SK-N-SH (cell line): ENCODE data around the gene CACNA1A. TPM values are rescaled to one million over a fixed set of nuclear protein-coding genes. Genes with fewer than 3 reads are reported as not detected.

Experiments used
- CTCF ChIA-PET: fragments of 300-600, 350-600 bp; formaldehyde crosslinking; extraction: SDS; loops from one replicate; lab custom pipeline; 2021; lab: Yijun Ruan, JAX
- POLR2A ChIA-PET: fragments of 350-600 bp; sonication (Branson Sonifier 250); formaldehyde crosslinking; extraction: SDS; loops from one replicate; lab custom pipeline; 2020; ENCODE audit warnings: antibody characterized with exemption, inconsistent platforms; lab: Yijun Ruan, JAX
- DNase-seq: peaks from one replicate; pipeline ENCODE4 v3.0.0; 2012
- H2AFZ ChIP-seq: fragments of 200-600 bp; sonication (generic); 2 replicates; pipeline ENCODE4 v1.8.1; 2016; ENCODE audit warnings: antibody characterized with exemption, mild to moderate bottlenecking, low read depth
- H3F3A ChIP-seq: fragments of 200-600 bp; sonication (generic); replicated peaks from 2 replicates; pipeline ENCODE3; 2016; ENCODE audit warnings: antibody characterized with exemption, mild to moderate bottlenecking; ENCODE audit not compliant: insufficient read depth
- H3K27ac ChIP-seq, 2 experiments: fragments of 200-500 bp in 1 of 2; fragments of 200-600 bp in 1 of 2; sonication (Bioruptor generic) in 1 of 2; sonication (generic), shearing (Covaris generic) in 1 of 2; 2 replicates each; pipeline versions ENCODE4 v1.5.1 to v1.6.1; 2014 to 2016; ENCODE audit warnings: low read depth in 2 of 2, inconsistent platforms in 1 of 2, low read length in 1 of 2, mild to moderate bottlenecking in 1 of 2, mixed read lengths in 1 of 2
- H3K27me3 ChIP-seq: fragments of 200-600 bp; sonication (generic), shearing (Covaris generic); 2 replicates; pipeline ENCODE4 v1.6.1; 2016; ENCODE audit warnings: mixed run types; ENCODE audit not compliant: insufficient read depth
- H3K36me3 ChIP-seq, 2 experiments: fragments of 200-500 bp in 1 of 2; fragments of 200-600 bp in 1 of 2; sonication (Bioruptor generic) in 1 of 2; sonication (generic) in 1 of 2; replicated peaks in 1 of 2; 2 replicates each; pipeline versions ENCODE3 to v1.5.1; 2014 to 2016; ENCODE audit warnings: low read length in 1 of 2, mild to moderate bottlenecking in 1 of 2; ENCODE audit not compliant: insufficient read depth in 2 of 2, control insufficient read depth in 1 of 2
- H3K4me1 ChIP-seq, 2 experiments: fragments of 200-500 bp in 1 of 2; fragments of 200-600 bp in 1 of 2; sonication (Bioruptor generic) in 1 of 2; sonication (generic), shearing (Covaris generic) in 1 of 2; 2 replicates each; pipeline versions ENCODE4 v1.5.1 to v1.6.1; 2014 to 2016; ENCODE audit warnings: low read depth in 1 of 2, low read length in 1 of 2, mixed run types in 1 of 2; ENCODE audit not compliant: insufficient read depth in 2 of 2, control insufficient read depth in 1 of 2
- H3K4me2 ChIP-seq: fragments of 200-600 bp; sonication (generic), shearing (Covaris generic); 2 replicates; pipeline ENCODE4 v1.6.1; 2017; ENCODE audit warnings: mixed run types
- H3K4me3 ChIP-seq, 2 experiments: fragments of 200-500 bp in 1 of 2; fragments of 200-600 bp in 1 of 2; sonication (Bioruptor generic) in 1 of 2; sonication (generic), shearing (Covaris generic) in 1 of 2; 2 replicates each; pipeline versions ENCODE4 v1.5.1 to v1.8.1; 2014 to 2016; ENCODE audit warnings: low read depth in 2 of 2, inconsistent platforms in 1 of 2, low read length in 1 of 2, mild to moderate bottlenecking in 1 of 2, mixed read lengths in 1 of 2, moderate library complexity in 1 of 2
- H3K79me2 ChIP-seq: fragments of 200-600 bp; sonication (generic); 2 replicates; pipeline ENCODE4 v1.8.1; 2017; ENCODE audit warnings: mild to moderate bottlenecking; ENCODE audit not compliant: insufficient read depth
- H3K9ac ChIP-seq: fragments of 200-600 bp; sonication (generic); 2 replicates; pipeline ENCODE4 v1.6.1; 2017; ENCODE audit warnings: mixed run types
- H3K9me2 ChIP-seq: fragments of 200-600 bp; sonication (generic); 2 replicates; pipeline ENCODE4 v1.6.1; 2017; ENCODE audit warnings: mixed run types
- H3K9me3 ChIP-seq: fragments of 200-600 bp; sonication (generic); 2 replicates; pipeline ENCODE4 v1.6.1; 2017; ENCODE audit warnings: mixed run types, mild to moderate bottlenecking, moderate library complexity
- H4K20me1 ChIP-seq: fragments of 200-600 bp; sonication (generic); 2 replicates; pipeline ENCODE4 v1.6.1; 2017; ENCODE audit warnings: mild to moderate bottlenecking, mixed run types; ENCODE audit not compliant: insufficient read depth
- CHD2 ChIP-seq: fragments of 150-350 bp; IDR thresholded peaks from 2 replicates; pipeline ENCODE4 v1.6.1; 2018; ENCODE audit warnings: low read length; ENCODE audit not compliant: partially characterized antibody
- ELF1 ChIP-seq: IDR thresholded peaks from 2 replicates; pipeline ENCODE4 v1.4.0; 2012
- EP300 ChIP-seq, 2 experiments: IDR thresholded peaks; 2 replicates each; pipeline versions ENCODE4 v1.4.0 to v1.6.1; 2012; ENCODE audit warnings: borderline replicate concordance in 1 of 2, low read depth in 1 of 2, low read length in 1 of 2
- FOSL2 ChIP-seq: IDR thresholded peaks from 2 replicates; pipeline ENCODE4 v1.4.0; 2012; ENCODE audit warnings: low read depth, mild to moderate bottlenecking, moderate library complexity, borderline replicate concordance
- GABPA ChIP-seq: IDR thresholded peaks from 2 replicates; pipeline ENCODE4 v1.4.0; 2012; ENCODE audit warnings: low read depth, mild to moderate bottlenecking
- GATA2 ChIP-seq: sonication (generic); formaldehyde crosslinking; IDR thresholded peaks from 2 replicates; pipeline ENCODE4 v1.5.0; 2020; ENCODE audit warnings: mild to moderate bottlenecking, missing genetic modification reagents
- IRF3 ChIP-seq: fragments of 150-350 bp; IDR thresholded peaks from 2 replicates; pipeline ENCODE4 v1.6.1; 2016; ENCODE audit warnings: mild to moderate bottlenecking, low read depth, low read length
- MEF2A ChIP-seq: IDR thresholded peaks from 2 replicates; pipeline ENCODE4 v1.4.0; 2012; ENCODE audit warnings: low read depth, borderline replicate concordance
- NFIC ChIP-seq: IDR thresholded peaks from 2 replicates; pipeline ENCODE4 v1.4.0; 2012; ENCODE audit warnings: borderline replicate concordance
- REST ChIP-seq: IDR thresholded peaks from 2 replicates; pipeline ENCODE4 v1.6.1; 2012; ENCODE audit warnings: mild to moderate bottlenecking, low read depth, low read length, moderate library complexity
- RXRA ChIP-seq: IDR thresholded peaks from 2 replicates; pipeline ENCODE4 v1.4.0; 2012; ENCODE audit warnings: low read depth, mild to moderate bottlenecking, borderline replicate concordance
- SIN3A ChIP-seq: IDR thresholded peaks from 2 replicates; pipeline ENCODE4 v1.6.1; 2012; ENCODE audit warnings: low read depth, mild to moderate bottlenecking, low read length, moderate library complexity, borderline replicate concordance
- SMC3 ChIP-seq: IDR thresholded peaks from 2 replicates; pipeline ENCODE4 v1.6.1; 2012; ENCODE audit warnings: low read depth, low read length, improper control_type of control experiment
- TCF12 ChIP-seq: IDR thresholded peaks from 2 replicates; pipeline ENCODE4 v1.4.0; 2012
- USF1 ChIP-seq: IDR thresholded peaks from 2 replicates; pipeline ENCODE4 v1.4.0; 2012; ENCODE audit warnings: low read depth, borderline replicate concordance
- YY1 ChIP-seq: IDR thresholded peaks from 2 replicates; pipeline ENCODE4 v1.4.0; 2012; ENCODE audit warnings: low read depth, mild to moderate bottlenecking
- WGBS: methylation state at CpG from one replicate; pipeline ENCODE4 v1.1.6; 2017; ENCODE audit warnings: low lambda C conversion rate; 5-methylcytosine and 5-hydroxymethylcytosine counted together
- polyA plus RNA-seq, 3 experiments: library from polyadenylated mRNA; depleted of rRNA; stranded (reverse); fragments of >200 nt; gene quantifications; 2 replicates each; pipeline ENCODE4 v1.2.3, GENCODE V29; 2012
- TF ChIP-seq, protein P1 (sequence below): fragments of 200-600 bp; sonication (generic); IDR thresholded peaks from 2 replicates; pipeline ENCODE4 v1.6.1; 2017; ENCODE audit warnings: antibody characterized with exemption, mild to moderate bottlenecking, moderate library complexity

CACNA1A gene
- polyA plus RNA-seq, 1 of the 3 experiments (the other 2 are of a cell fraction) = 1.3 TPM

DNA sequence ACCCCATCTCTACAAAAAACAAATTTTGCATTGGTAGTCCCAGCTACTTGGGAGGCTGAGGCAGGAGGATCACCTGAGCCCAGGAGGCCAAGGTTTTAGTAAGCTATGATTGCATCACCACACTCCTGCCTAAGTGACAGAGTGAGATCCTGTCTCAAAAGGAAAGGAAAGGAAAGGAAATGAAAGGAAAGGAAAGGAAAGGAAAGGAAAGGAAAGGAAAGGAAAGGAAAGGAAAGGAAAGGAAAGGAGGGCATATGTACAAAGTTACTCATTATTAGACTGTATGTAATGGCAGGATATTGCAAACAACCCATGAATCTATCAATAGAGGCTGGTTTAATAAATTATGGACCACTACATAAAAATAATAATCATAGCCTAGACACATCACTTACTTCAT lies 40.8 kb upstream of the CACNA1A start:
- no peaks in the 10 kb centered on the region for H3K36me3 ChIP-seq
- POLR2A ChIA-PET = no interaction called here
- no peak overlapping the region for H3K4me2 ChIP-seq
- H3K27ac ChIP-seq = no peak overlapping the region
- CTCF ChIA-PET = no interaction called here
- TF ChIP-seq USF1 (no peak), SIN3A (no peak), SMC3 (no peak), GABPA (no peak)
- H3K9me2 ChIP-seq = no peaks in the 10 kb centered on the region
- H4K20me1 ChIP-seq = no peaks in the 10 kb centered on the region
- H3K27me3 ChIP-seq = peaks cover 10% of the 10 kb centered on the region; the same call in 1 of the 2 replicates
- H3K9ac ChIP-seq = no peak overlapping the region
- H3K79me2 ChIP-seq = no peaks in the 10 kb centered on the region
- H2AFZ ChIP-seq = no peak overlapping the region
- H3K4me1 ChIP-seq = no peaks in the 10 kb centered on the region
- no peak for DNase-seq
- H3F3A ChIP-seq = no peaks in the 10 kb centered on the region
- no peaks in the 10 kb centered on the region for H3K9me3 ChIP-seq
- no peak overlapping the region for H3K4me3 ChIP-seq

DNA sequence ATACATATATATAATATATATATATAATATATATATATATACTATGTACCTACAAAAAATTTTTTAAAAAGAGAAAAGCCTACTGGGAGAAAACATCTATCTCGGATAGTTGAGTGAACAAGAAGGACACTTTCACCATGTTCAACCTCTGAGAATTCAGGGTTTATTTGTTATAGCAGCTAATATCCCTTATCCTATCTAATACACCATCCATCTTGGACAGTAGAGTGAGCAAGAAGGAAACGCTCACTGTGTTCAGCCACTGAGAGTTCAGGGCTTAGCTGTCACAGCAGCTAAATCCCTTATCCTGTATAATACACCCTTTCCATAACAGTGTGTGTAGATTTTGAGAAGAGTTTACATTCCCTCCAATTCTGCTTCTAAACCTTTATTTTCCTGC lies 38.1 kb upstream of the CACNA1A start:
- H3K9me2 ChIP-seq = no peaks in the 10 kb centered on the region
- H4K20me1 ChIP-seq = no peaks in the 10 kb centered on the region
- H3K79me2 ChIP-seq = no peaks in the 10 kb centered on the region
- H3K4me3 ChIP-seq = no peak overlapping the region
- no peak overlapping the region for H3K9ac ChIP-seq
- no peak for DNase-seq
- CTCF ChIA-PET = no interaction called here
- H3K4me2 ChIP-seq = no peak overlapping the region
- no peaks in the 10 kb centered on the region for H3K4me1 ChIP-seq
- H3K27ac ChIP-seq = no peak overlapping the region
- H2AFZ ChIP-seq = no peak overlapping the region
- WGBS = 4% methylated on average over 2 of the region's 2 CpGs
- H3K27me3 ChIP-seq = no peaks in the 10 kb centered on the region; the same call in 1 of the 2 replicates
- no peaks in the 10 kb centered on the region for H3K36me3 ChIP-seq
- no peaks in the 10 kb centered on the region for H3K9me3 ChIP-seq
- TF ChIP-seq, protein P1, sequence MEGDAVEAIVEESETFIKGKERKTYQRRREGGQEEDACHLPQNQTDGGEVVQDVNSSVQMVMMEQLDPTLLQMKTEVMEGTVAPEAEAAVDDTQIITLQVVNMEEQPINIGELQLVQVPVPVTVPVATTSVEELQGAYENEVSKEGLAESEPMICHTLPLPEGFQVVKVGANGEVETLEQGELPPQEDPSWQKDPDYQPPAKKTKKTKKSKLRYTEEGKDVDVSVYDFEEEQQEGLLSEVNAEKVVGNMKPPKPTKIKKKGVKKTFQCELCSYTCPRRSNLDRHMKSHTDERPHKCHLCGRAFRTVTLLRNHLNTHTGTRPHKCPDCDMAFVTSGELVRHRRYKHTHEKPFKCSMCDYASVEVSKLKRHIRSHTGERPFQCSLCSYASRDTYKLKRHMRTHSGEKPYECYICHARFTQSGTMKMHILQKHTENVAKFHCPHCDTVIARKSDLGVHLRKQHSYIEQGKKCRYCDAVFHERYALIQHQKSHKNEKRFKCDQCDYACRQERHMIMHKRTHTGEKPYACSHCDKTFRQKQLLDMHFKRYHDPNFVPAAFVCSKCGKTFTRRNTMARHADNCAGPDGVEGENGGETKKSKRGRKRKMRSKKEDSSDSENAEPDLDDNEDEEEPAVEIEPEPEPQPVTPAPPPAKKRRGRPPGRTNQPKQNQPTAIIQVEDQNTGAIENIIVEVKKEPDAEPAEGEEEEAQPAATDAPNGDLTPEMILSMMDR = no peak
- TF ChIP-seq YY1 (no peak), MEF2A (no peak)
- TF ChIP-seq, all 33 proteins: peak for 0
- H3F3A ChIP-seq = no peaks in the 10 kb centered on the region
- POLR2A ChIA-PET = no interaction called here

GRCh38 chr19:13541554-13541953 lies 35.3 kb upstream of the CACNA1A start:
- Histone ChIP-seq H3K4me3 (no peak overlapping the region), H3K79me2 (no peaks in the 10 kb centered on the region), H3K9me3 (no peaks in the 10 kb centered on the region), H3K36me3 (no peaks in the 10 kb centered on the region), H3K4me2 (no peak overlapping the region), H4K20me1 (no peaks in the 10 kb centered on the region), H2AFZ (no peak overlapping the region), H3K27ac (no peak overlapping the region), H3F3A (peaks cover 3% of the 10 kb centered on the region), H3K9ac (no peak overlapping the region), H3K4me1 (no peaks in the 10 kb centered on the region), H3K9me2 (no peaks in the 10 kb centered on the region), H3K27me3 (peaks cover 14% of the 10 kb centered on the region; the same call in 1 of the 2 replicates)
- no peak for DNase-seq
- 2% methylated on average over 1 of the region's 1 CpG for WGBS
- CTCF ChIA-PET = no interaction called here
- POLR2A ChIA-PET = no interaction called here
- TF ChIP-seq TCF12 = no peak
- no peak for TF ChIP-seq CHD2
- no peak for TF ChIP-seq GATA2 (CRISPR knock-in tag)
- TF ChIP-seq IRF3 = no peak
- no peak for TF ChIP-seq REST
- no peak for TF ChIP-seq EP300 (IDR thresholded peaks at IDR 0.05; ENCODE audit: borderline replicate concordance in 1 of 2, low read depth in 1 of 2, low read length in 1 of 2)
- no peak for TF ChIP-seq NFIC
- TF ChIP-seq RXRA = no peak
- TF ChIP-seq FOSL2 = no peak
- TF ChIP-seq ELF1 = no peak
